Measurements from ENCODE around the gene TAS2R41.

DNA sequence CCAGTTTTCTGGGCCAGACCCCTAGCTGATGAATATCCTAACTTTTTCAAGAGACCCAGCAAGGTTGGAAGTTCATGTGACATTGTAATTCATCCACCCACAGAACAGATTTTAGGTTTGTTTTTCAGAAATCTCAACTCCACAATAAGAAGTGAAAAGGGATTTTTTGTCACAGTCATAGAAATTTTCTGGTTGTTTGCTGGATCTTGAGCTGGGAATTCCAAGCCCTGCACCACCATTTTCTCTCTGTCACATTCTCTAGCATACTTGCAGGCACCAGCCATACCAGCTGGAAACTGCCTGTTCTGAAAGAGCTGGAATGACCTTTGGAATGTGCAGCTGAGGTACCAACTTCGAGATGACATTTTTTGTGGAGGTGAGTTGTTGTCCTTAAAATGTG lies 25.9 kb upstream of the TAS2R41 start:
- TF ChIP-seq ZNF710 (CRISPR knock-in tag; IDR thresholded peaks at IDR 0.05; ENCODE audit: borderline replicate concordance) (no peak), GABPB1 (CRISPR knock-in tag; IDR thresholded peaks at IDR 0.05) (no peak), HDAC6 (IDR thresholded peaks at IDR 0.05; ENCODE audit: low read depth, low read length) (no peak), POLR2A (IDR thresholded peaks at IDR 0.05; ENCODE audit: insufficient read depth in 1 of 2, low read depth in 2 of 2, low read length in 2 of 2) (no peak), CTCF (CRISPR knock-in tag; IDR thresholded peaks at IDR 0.05) (no peak), JUND (CRISPR knock-in tag; IDR thresholded peaks at IDR 0.05) (no peak), ZNF737 (CRISPR knock-in tag; IDR thresholded peaks at IDR 0.05; ENCODE audit: borderline replicate concordance) (no peak), HDAC2 (CRISPR knock-in tag; IDR thresholded peaks at IDR 0.05) (no peak)
- TF ChIP-seq, protein P1, sequence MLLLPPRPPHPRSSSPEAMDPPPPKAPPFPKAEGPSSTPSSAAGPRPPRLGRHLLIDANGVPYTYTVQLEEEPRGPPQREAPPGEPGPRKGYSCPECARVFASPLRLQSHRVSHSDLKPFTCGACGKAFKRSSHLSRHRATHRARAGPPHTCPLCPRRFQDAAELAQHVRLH (CRISPR knock-in tag; IDR thresholded peaks at IDR 0.05; ENCODE audit: borderline replicate concordance, low read depth): no peak
- TF ChIP-seq, protein P2, sequence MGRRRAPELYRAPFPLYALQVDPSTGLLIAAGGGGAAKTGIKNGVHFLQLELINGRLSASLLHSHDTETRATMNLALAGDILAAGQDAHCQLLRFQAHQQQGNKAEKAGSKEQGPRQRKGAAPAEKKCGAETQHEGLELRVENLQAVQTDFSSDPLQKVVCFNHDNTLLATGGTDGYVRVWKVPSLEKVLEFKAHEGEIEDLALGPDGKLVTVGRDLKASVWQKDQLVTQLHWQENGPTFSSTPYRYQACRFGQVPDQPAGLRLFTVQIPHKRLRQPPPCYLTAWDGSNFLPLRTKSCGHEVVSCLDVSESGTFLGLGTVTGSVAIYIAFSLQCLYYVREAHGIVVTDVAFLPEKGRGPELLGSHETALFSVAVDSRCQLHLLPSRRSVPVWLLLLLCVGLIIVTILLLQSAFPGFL (CRISPR knock-in tag; IDR thresholded peaks at IDR 0.05): no peak
